Measurements from ENCODE around the gene RAB21.

GRCh38 chr12:71849109-71849851 lies 94.6 kb downstream of the RAB21 start:
- TF ChIP-seq CTCF (IDR thresholded peaks at IDR 0.05) (no peak), EP300 (IDR thresholded peaks at IDR 0.05) (no peak)
